ENCODE results near the gene NXPH1. TPM values are rescaled to one million over a fixed set of nuclear protein-coding genes. Genes with fewer than 3 reads are reported as not detected.

NXPH1 gene
- polyA plus RNA-seq, 1 donor (not counting 4 experiments of a cell fraction or from before 2014, with no cell fraction given), result not detected

GRCh38 chr7:8560501-8560900 lies 127.1 kb downstream of the NXPH1 start:
- TF ChIP-seq CTCF (optimal IDR thresholded peaks at IDR 0.05 in 1 of 3, IDR thresholded peaks at IDR 0.05 in 1 of 3, conservative IDR thresholded peaks at IDR 0.05 in 1 of 3; ENCODE audit: extremely low read depth in 1 of 3, insufficient read depth in 2 of 3, low read length in 3 of 3) (no peak), EZH2 (IDR thresholded peaks at IDR 0.05; ENCODE audit: low read length) (no peak)
- no peaks in the 10 kb centered on the region for H3K36me3 ChIP-seq (ENCODE audit: control insufficient read depth in 2 of 2, extremely low read depth in 1 of 2, insufficient read depth in 2 of 2, low read length in 2 of 2)
- no peak overlapping the region for H2AFZ ChIP-seq (ENCODE audit: control insufficient read depth, low read length)
- no peaks in the 10 kb centered on the region for H3K9me3 ChIP-seq (ENCODE audit: control insufficient read depth, low read depth, low read length)
- no peak overlapping the region for H3K27ac ChIP-seq (ENCODE audit: control insufficient read depth, insufficient read depth, low read length)
- no peaks in the 10 kb centered on the region for H3K79me2 ChIP-seq (ENCODE audit: control insufficient read depth, insufficient read depth, low read length)
- FAIRE-seq, result no peak
- no peaks in the 10 kb centered on the region for H3K9me1 ChIP-seq (ENCODE audit: control insufficient read depth, extremely low read depth, insufficient read depth, low read length)
- no peak overlapping the region for H3K4me2 ChIP-seq (ENCODE audit: control insufficient read depth, extremely low read depth, insufficient read depth, low read depth, low read length)
- H3K9ac ChIP-seq (ENCODE audit: control insufficient read depth, extremely low read depth, insufficient read depth, low read length), result no peak overlapping the region
- H4K20me1 ChIP-seq (ENCODE audit: control insufficient read depth, extremely low read depth, insufficient read depth, low read length), result no peaks in the 10 kb centered on the region
- dilution Hi-C loops (cut with MboI; ENCODE audit: extremely low pct_ligation_motif_present, low sequenced_read_pairs), result no loop called here
- DNase-seq (ENCODE audit: low read depth, low spot score), result no peak
- H3K4me1 ChIP-seq (ENCODE audit: control insufficient read depth, extremely low read depth, insufficient read depth, low read length), result no peaks in the 10 kb centered on the region
- H3K27me3 ChIP-seq (ENCODE audit: control insufficient read depth, extremely low read depth, insufficient read depth, low read length), result no peaks in the 10 kb centered on the region
- H3K4me3 ChIP-seq (ENCODE audit: control insufficient read depth in 2 of 3, extremely low read depth in 1 of 3, insufficient read depth in 2 of 3, low read depth in 1 of 3, low read length in 3 of 3), result no peak overlapping the region

- Histone ChIP-seq H3K4me2 (ENCODE audit: control insufficient read depth, extremely low read depth, insufficient read depth, low read depth, low read length) (no peak overlapping the region), H3K27me3 (ENCODE audit: control insufficient read depth, extremely low read depth, insufficient read depth, low read length) (no peaks in the 10 kb centered on the region), H4K20me1 (ENCODE audit: control insufficient read depth, extremely low read depth, insufficient read depth, low read length) (no peaks in the 10 kb centered on the region), H3K36me3 (ENCODE audit: control insufficient read depth in 2 of 2, extremely low read depth in 1 of 2, insufficient read depth in 2 of 2, low read length in 2 of 2) (no peaks in the 10 kb centered on the region), H3K9me1 (ENCODE audit: control insufficient read depth, extremely low read depth, insufficient read depth, low read length) (no peaks in the 10 kb centered on the region), H3K9ac (ENCODE audit: control insufficient read depth, extremely low read depth, insufficient read depth, low read length) (no peak overlapping the region), H3K9me3 (ENCODE audit: control insufficient read depth, low read depth, low read length) (no peaks in the 10 kb centered on the region), H3K4me1 (ENCODE audit: control insufficient read depth, extremely low read depth, insufficient read depth, low read length) (no peaks in the 10 kb centered on the region), H3K79me2 (ENCODE audit: control insufficient read depth, insufficient read depth, low read length) (no peaks in the 10 kb centered on the region), H3K27ac (ENCODE audit: control insufficient read depth, insufficient read depth, low read length) (no peak overlapping the region), H2AFZ (ENCODE audit: control insufficient read depth, low read length) (no peak overlapping the region), H3K4me3 (ENCODE audit: control insufficient read depth in 2 of 3, extremely low read depth in 1 of 3, insufficient read depth in 2 of 3, low read depth in 1 of 3, low read length in 3 of 3) (no peak overlapping the region)
- TF ChIP-seq EZH2 (IDR thresholded peaks at IDR 0.05; ENCODE audit: low read length) (no peak), CTCF (optimal IDR thresholded peaks at IDR 0.05 in 1 of 3, IDR thresholded peaks at IDR 0.05 in 1 of 3, conservative IDR thresholded peaks at IDR 0.05 in 1 of 3; ENCODE audit: extremely low read depth in 1 of 3, insufficient read depth in 2 of 3, low read length in 3 of 3) (no peak)
- FAIRE-seq, result no peak
- dilution Hi-C loops (cut with MboI; ENCODE audit: extremely low pct_ligation_motif_present, low sequenced_read_pairs), result no loop called here
- DNase-seq (ENCODE audit: low read depth, low spot score), result no peak
Observed at GRCh38 chr7:8561449-8561848, 128.0 kb downstream of the NXPH1 start.

Data from keratinocyte (primary cell).